Measurements from ENCODE around the gene CHCHD3.

- TF ChIP-seq POLR2A (IDR thresholded peaks at IDR 0.05) (no peak), CTCF (IDR thresholded peaks at IDR 0.05) (no peak)
Measured at GRCh38 chr7:133027397-133027796, 54.5 kb downstream of the CHCHD3 start.

Measured in tibial nerve (tissue), 3 donors.